ENCODE results near the gene CTNNBIP1. TPM values are rescaled to one million over a fixed set of nuclear protein-coding genes. Genes with fewer than 3 reads are reported as not detected.

CTNNBIP1 gene
- total RNA-seq, 1 experiment from 2014 or later = 14.6 TPM

GRCh38 chr1:9823693-9823942 is 86.5 kb downstream of the CTNNBIP1 start:
- POLR2A ChIA-PET (ENCODE audit: low non-redundant PET) = no interaction called here
- intact Hi-C loops (cut with micrococcal nuclease; ENCODE audit: unreplicated experiment) = no loop called here
- no peak for DNase-seq (ENCODE audit: low spot score)
- Histone ChIP-seq H3K27me3 (replicated peaks; ENCODE audit: insufficient read depth, low read depth, low read length, poor library complexity) (no peaks in the 10 kb centered on the region), H3K4me1 (ENCODE audit: insufficient read depth, low read length, poor library complexity, severe bottlenecking) (peaks cover 32% of the 10 kb centered on the region), H3K36me3 (ENCODE audit: insufficient read depth, low read length, poor library complexity, severe bottlenecking) (no peaks in the 10 kb centered on the region), H3K4me3 (ENCODE audit: low read depth, low read length, poor library complexity, severe bottlenecking) (peak overlapping the region; percentile 94), H3K9me3 (ENCODE audit: low read depth, low read length, poor library complexity, severe bottlenecking) (no peaks in the 10 kb centered on the region), H3K27ac (ENCODE audit: low read depth, low read length, poor library complexity, severe bottlenecking) (peak overlapping the region; percentile 60)
- TF ChIP-seq EZH2 (IDR thresholded peaks at IDR 0.05; ENCODE audit: borderline replicate concordance, low read depth, low read length, poor library complexity, severe bottlenecking) (no peak), CTCF (conservative IDR thresholded peaks at IDR 0.05; ENCODE audit: low read depth, low read length) (no peak)
- BruUV-seq (replicated peaks) = no TSS peak
- CTCF ChIA-PET = no interaction called here

GRCh38 chr1:9822897-9823692 is 87.0 kb downstream of the CTNNBIP1 start:
- Histone ChIP-seq H3K27me3 (replicated peaks; ENCODE audit: insufficient read depth, low read depth, low read length, poor library complexity) (no peaks in the 10 kb centered on the region), H3K4me3 (ENCODE audit: low read depth, low read length, poor library complexity, severe bottlenecking) (peak overlapping the region; percentile 94), H3K9me3 (ENCODE audit: low read depth, low read length, poor library complexity, severe bottlenecking) (no peaks in the 10 kb centered on the region), H3K4me1 (ENCODE audit: insufficient read depth, low read length, poor library complexity, severe bottlenecking) (peaks cover 32% of the 10 kb centered on the region), H3K27ac (ENCODE audit: low read depth, low read length, poor library complexity, severe bottlenecking) (peak overlapping the region; percentile 60), H3K36me3 (ENCODE audit: insufficient read depth, low read length, poor library complexity, severe bottlenecking) (no peaks in the 10 kb centered on the region)
- no TSS peak for BruUV-seq (replicated peaks)
- peak; percentile 37 for DNase-seq (ENCODE audit: low spot score)
- CTCF ChIA-PET = no interaction called here
- POLR2A ChIA-PET (ENCODE audit: low non-redundant PET) = no interaction called here
- TF ChIP-seq CTCF (conservative IDR thresholded peaks at IDR 0.05; ENCODE audit: low read depth, low read length) (no peak), EZH2 (IDR thresholded peaks at IDR 0.05; ENCODE audit: borderline replicate concordance, low read depth, low read length, poor library complexity, severe bottlenecking) (no peak)
- intact Hi-C loops (cut with micrococcal nuclease; ENCODE audit: unreplicated experiment) = no loop called here

GRCh38 chr1:9822490-9822889 is 87.6 kb downstream of the CTNNBIP1 start:
- intact Hi-C loops (cut with micrococcal nuclease; ENCODE audit: unreplicated experiment) = no loop called here
- H3K4me3 ChIP-seq (ENCODE audit: low read depth, low read length, poor library complexity, severe bottlenecking) = peak overlapping the region; percentile 94
- DNase-seq (ENCODE audit: low spot score) = no peak
- no peaks in the 10 kb centered on the region for H3K36me3 ChIP-seq (ENCODE audit: insufficient read depth, low read length, poor library complexity, severe bottlenecking)
- TF ChIP-seq CTCF (conservative IDR thresholded peaks at IDR 0.05; ENCODE audit: low read depth, low read length) (no peak), EZH2 (IDR thresholded peaks at IDR 0.05; ENCODE audit: borderline replicate concordance, low read depth, low read length, poor library complexity, severe bottlenecking) (no peak)
- H3K27ac ChIP-seq (ENCODE audit: low read depth, low read length, poor library complexity, severe bottlenecking) = no peak overlapping the region
- no peaks in the 10 kb centered on the region for H3K27me3 ChIP-seq (replicated peaks; ENCODE audit: insufficient read depth, low read depth, low read length, poor library complexity)
- ChIA-PET POLR2A (ENCODE audit: low non-redundant PET) (no interaction called here), CTCF (no interaction called here)
- H3K9me3 ChIP-seq (ENCODE audit: low read depth, low read length, poor library complexity, severe bottlenecking) = no peaks in the 10 kb centered on the region
- BruUV-seq (replicated peaks) = no TSS peak
- peaks cover 36% of the 10 kb centered on the region for H3K4me1 ChIP-seq (ENCODE audit: insufficient read depth, low read length, poor library complexity, severe bottlenecking)

Data from A673 (cell line).